Mucosa of gallbladder (tissue), 1 donor: ENCODE measurements around the gene OR51L1. TPM values are rescaled to one million over a fixed set of nuclear protein-coding genes. Genes with fewer than 3 reads are reported as not detected.
"Not testable (repeated sequence)": the region's sequence is repeated elsewhere in the genome, so short reads cannot be mapped to it uniquely, and the experiment has no call there.

Experiments used
- DNase-seq: peaks from one replicate; pipeline ENCODE4 v3.0.0-alpha.2; 2020; ENCODE audit warnings: low spot score
- total RNA-seq: library from RNA; stranded (reverse); gene quantifications from one replicate; pipeline ENCODE4 v1.2.1, GENCODE V29; 2021
- donor health status: DM: no; HTN: no; CAD: no.

OR51L1 gene
- total RNA-seq: not detected

DNA sequence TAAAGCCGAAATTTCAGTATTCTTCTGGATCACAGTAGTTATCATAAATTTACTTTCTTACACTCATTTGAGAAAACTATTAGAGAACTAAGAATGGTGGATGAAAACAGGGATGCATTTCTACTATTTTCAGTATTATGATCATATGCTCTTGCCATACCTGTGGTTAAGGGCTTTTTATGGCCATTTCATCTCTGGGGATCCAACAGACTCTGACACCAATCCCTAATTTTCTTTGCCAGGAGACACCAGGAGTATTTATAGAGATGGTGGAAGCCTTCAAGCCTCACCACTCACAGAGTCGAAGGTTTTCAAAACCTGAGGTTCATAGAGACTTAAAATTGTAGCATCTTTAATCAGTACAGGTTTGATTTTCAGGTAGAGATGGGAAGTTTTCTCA is at the start of gene OR51L1:
Gene OR51L1 (plus strand): TSS at position 301 of the 400 bp plus-strand sequence. CDS start 4,132 bp downstream, outside the sequence.
- no peak for DNase-seq

DNA sequence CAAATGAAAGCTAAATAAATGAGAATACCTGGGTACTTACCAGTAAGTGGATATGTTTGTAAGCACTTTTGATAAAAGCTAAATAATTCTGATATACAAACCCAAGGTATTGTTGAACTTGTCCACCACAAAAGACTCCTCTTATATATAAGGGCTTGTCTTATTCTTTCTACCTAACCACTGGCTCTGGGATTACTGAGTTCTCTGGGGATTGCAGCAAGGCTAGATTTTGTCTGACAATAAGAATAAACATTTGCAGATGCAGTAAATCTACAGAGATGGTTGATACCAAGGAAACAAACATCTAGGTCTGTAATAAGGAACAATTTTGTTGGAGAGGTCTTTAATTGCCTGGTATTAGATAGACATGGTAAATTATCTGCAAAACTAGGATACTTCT is 47.1 kb upstream of the OR51L1 start, which contains the start of gene OR51A4:
Gene OR51A4 (minus strand): TSS at position 101 of the 400 bp plus-strand sequence. CDS start 505 bp downstream, outside the sequence.
- DNase-seq: no peak

GRCh38 chr11:4955613-4956012 is 39.0 kb upstream of the OR51L1 start, which contains the start of gene OR51A2:
OR51A2 (minus strand) TSS chr11:4955713; CDS start chr11:4955713, 0 bp downstream.
- not testable (repeated sequence) for DNase-seq

- no peak for DNase-seq
Measured at GRCh38 chr11:4957396-4957795, 37.3 kb upstream of the OR51L1 start.

DNA sequence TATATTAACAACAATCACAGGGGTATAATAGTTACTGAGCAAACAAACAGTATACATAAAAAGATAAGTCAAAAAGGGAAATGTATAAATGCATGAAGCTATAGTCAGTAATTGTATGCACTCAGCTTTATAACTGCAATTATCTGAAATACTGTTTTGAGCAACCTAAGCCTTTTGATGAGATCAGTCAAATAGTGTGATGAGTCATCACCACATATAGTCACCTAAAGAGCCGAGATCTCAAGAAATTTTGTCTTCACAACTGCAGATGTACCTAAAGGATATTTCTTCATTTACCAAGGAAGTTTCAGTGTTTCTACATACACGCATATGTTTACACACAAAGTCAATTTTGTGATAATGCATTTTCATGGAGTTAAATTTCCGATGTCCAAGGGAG is 33.8 kb upstream of the OR51L1 start:
- no peak for DNase-seq

- no peak for DNase-seq
Measured at GRCh38 chr11:4962816-4963215, 31.8 kb upstream of the OR51L1 start.

DNA sequence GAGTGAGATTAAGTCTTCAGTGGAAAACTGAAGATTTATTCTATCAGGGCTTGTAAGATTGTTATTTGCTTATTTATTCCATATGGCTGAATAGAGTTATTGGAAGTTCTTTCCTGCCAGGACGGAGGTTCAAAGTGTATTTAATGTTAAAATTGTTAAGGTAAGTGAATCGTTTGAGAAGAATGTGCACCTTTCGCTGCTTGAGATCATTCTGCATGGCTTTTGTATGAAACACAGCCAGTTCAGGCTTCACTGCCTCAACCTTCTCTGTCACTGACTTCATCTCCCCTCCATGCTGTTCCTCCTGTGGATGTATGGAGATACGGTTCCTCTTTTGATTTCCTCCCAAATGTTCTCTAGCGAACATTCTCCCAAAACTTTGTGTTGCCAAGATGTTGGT is 19.2 kb upstream of the OR51L1 start:
- DNase-seq: no peak

DNA sequence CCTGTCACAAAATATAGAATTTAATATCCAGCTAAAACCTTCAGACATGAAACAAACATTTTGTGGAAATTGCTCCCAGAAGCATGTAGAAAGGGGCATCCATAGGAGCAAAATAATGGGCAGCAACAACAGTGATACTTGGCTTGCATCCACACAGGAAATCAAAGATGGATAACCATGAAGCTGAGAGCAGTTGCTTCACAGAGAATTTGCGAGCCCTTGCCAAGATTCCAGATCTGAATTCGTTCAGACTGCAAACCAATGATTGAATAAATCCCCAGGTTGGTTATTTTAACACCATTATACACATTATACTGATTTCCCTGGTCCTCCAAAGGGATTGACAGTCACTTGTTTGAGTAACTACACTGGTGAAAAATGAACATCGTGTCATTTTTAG is 15.6 kb upstream of the OR51L1 start:
- DNase-seq: no peak

DNA sequence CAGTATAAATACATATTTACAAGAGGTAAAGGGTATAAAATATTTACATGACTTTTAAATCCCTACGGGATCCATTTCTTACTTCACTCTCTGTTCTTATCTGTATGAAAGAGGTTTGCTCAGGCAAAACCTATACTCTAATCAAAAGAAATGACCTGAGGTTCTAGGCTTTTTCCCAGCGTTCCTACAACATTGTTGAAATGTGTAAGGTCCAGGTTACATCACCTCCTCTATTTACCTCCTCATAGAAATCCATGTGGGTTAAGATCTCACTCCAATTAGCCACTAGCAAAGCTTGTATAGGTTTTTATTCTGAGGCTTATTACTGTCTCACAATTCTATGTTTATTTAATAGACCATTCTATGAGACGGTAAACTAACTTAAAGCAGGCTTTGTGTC is 12.0 kb upstream of the OR51L1 start:
- no peak for DNase-seq

- peak; percentile 16 for DNase-seq
Measured at GRCh38 chr11:4983841-4984240, 10.8 kb upstream of the OR51L1 start.

- no peak for DNase-seq
Measured at GRCh38 chr11:4991060-4991459, 3.6 kb upstream of the OR51L1 start.

DNA sequence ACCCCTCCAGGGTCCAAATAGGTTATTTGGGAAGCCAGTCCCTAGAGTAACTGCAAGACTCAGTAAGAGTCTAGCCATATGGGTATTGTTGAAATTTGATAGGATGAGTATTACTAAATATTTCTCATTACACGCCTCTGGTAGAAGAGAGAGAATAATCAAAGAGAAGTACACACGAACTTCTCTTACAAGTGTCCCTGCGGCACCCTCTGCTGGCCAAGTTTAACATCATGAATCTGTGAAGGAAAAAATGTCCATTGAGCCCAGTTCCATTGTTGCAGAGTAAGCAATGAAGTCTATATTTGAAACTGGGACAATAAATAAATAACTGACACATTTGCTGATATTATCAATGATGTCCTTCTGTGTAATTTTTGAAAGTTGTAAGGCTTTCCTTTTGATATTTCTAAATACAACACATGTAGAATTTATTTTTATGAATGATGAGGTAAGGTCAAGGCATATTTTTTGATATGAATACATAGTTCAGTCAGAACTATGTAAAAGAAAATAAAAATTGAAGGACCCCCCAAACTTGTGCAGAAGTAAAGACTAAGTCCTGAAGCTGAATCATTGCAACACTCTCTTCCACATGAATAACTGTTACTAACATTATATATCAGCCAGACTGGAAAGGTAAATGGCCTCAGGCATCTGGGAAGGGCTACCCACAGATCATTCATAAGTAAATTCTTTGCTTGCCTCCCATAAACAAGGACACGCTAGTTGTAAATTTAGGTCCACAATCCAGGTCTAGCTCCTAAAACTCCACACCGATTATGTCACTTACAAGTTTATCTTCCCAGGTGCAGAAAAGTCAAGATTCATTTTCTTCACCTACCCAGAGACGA is 10.0 kb downstream of the OR51L1 start:
- DNase-seq: peak; percentile 38

- DNase-seq: no peak
Measured at GRCh38 chr11:5007561-5007960, 12.9 kb downstream of the OR51L1 start.

- DNase-seq: no peak
Measured at GRCh38 chr11:5011254-5011653, 16.6 kb downstream of the OR51L1 start.

DNA sequence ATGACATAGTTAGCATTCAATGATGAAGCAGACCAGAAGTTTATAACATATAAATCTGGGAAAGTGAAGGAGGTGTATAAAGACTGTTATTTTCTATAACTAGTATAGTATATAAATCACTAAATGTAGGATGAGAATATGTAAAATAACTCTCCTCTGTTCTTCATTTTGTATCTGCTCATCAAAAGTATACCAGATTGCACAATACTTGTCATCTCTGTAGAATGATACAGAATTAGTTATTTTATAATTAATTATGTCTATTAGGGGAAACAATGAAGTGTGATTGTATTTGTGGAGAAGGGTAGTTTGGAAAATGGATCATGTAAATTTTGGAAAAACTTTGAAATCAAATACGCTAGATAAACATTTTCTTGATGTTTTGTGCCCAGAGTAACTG is 18.4 kb downstream of the OR51L1 start:
- DNase-seq: no peak

DNA sequence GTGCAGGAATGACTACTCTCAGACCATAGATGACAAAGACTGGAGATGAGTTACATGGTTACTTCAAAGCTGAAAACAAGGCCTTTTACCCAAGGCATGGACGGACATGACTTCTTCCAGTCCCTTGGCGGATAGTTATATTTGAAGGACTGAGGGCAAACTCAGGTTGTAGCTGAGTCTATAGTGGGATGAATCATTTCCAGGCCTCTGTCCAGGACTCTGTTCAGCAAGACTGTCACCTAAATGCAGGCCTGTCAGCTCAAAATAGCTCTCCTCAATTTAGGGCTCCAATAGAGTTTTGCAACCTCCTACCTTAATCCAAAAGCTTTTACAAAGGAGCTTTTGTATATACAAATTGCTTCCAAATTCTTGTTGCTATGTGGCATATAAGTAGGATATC is 27.3 kb downstream of the OR51L1 start:
- DNase-seq: no peak

DNA sequence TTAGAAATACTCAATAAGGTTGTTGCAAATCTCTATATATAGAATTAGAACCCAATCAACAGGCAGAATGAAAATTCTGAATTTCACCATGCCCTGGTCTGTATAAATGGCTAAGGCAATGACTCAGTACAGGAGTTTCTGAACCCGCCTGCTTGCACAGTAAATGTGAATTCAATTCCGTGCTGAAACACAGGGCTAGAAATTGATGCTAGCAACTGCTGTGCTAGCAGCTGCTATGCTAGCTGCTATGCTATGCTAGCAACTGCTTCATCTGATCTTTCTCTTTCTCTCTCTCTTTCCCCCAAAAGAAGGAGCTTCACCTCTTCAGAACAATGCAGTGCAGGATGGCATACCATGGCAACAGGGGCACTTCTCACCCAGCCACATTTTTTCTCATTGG is 42.0 kb downstream of the OR51L1 start:
- DNase-seq: no peak

DNA sequence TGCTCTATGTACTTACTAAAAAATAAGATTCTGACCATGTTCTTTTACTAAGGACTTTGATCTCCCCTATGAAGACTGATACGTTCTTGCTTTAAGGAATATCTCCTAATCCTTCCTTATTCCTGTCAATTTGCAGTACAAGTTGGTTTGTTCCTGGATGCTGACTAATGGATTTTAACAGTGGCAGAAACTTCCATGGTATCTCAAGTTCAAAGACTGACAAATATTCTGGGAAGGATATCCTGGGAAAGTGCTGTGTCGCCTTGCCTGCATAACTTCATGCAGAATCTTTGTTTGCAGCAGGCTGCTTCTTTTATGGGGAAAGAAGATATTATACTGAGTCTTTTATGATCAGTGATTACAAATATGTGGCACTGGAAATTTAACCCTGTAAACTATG is 43.3 kb downstream of the OR51L1 start:
- DNase-seq: no peak

GRCh38 chr11:5038341-5038740 is 43.7 kb downstream of the OR51L1 start:
- DNase-seq: no peak

DNA sequence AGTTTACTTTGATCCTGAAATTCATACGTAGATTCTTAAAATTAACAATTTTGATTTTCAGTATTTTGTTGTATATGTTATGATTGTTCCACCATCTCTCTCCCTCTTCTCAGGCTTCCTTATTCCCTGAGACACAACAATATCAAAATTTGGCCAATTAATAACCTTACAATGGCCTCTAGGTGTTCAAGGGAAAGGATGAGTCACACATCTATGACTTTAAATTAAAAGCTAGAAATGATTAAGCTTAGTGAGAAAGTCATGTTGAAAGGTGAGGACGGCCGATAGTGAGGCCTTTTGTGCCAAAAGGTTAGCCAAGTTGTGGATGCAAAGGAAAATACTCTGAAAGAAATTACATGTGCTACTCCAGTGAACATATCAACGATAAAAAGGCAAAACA is 46.2 kb downstream of the OR51L1 start:
- no peak for DNase-seq

DNA sequence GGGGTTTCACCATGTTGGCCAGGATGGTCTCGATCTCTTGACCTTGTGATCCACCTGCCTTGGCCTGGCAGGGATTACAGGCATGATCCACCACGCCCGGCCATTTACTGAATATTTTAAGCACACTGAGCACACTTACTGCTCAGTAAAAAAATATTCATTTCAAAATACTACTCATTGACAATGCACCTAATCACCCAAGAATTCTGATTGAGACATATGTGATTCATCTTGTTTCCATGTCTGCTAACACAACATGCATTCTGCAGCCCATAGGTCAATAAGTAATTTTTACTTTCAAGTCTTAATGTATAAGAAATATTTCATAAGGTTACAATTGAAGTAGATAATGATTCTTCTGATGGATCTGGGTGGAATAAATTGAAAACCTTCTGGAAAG is 47.4 kb downstream of the OR51L1 start:
- no peak for DNase-seq

- DNase-seq: no peak
Measured at GRCh38 chr11:5043380-5043779, 48.7 kb downstream of the OR51L1 start.

- DNase-seq: no peak
Measured at GRCh38 chr11:5046226-5046625, 51.6 kb downstream of the OR51L1 start, which contains the start of gene OR52J3. OR52J3 (plus strand) TSS chr11:5046526; CDS start chr11:5046526, 0 bp downstream.
